Ishikawa (cell line): ENCODE measurements around the gene RAPGEF5.

Experiments
- CEBPB ChIP-seq: IDR thresholded peaks from 2 replicates; pipeline ENCODE4 v1.6.1; 2012
- CREB1 ChIP-seq: IDR thresholded peaks from 2 replicates; pipeline ENCODE4 v1.6.1; 2012; ENCODE audit warnings: low read depth
- EGR1 ChIP-seq: IDR thresholded peaks from 2 replicates; pipeline ENCODE4 v1.6.1; 2012
- EP300 ChIP-seq: IDR thresholded peaks from 2 replicates; pipeline ENCODE4 v1.6.1; 2012; ENCODE audit warnings: borderline replicate concordance
- FOXM1 ChIP-seq: IDR thresholded peaks from 2 replicates; pipeline ENCODE4 v1.6.1; 2012; ENCODE audit warnings: low read depth, borderline replicate concordance
- NFIC ChIP-seq: IDR thresholded peaks from 2 replicates; pipeline ENCODE4 v1.6.1; 2012
- RAD21 ChIP-seq: IDR thresholded peaks from 2 replicates; pipeline ENCODE4 v1.6.1; 2012; ENCODE audit warnings: low read depth
- TAF1 ChIP-seq: IDR thresholded peaks from 2 replicates; pipeline ENCODE4 v1.6.1; 2012; ENCODE audit warnings: low read depth, mild to moderate bottlenecking
- TCF12 ChIP-seq: IDR thresholded peaks from 2 replicates; pipeline ENCODE4 v1.6.1; 2012; ENCODE audit warnings: low read depth
- TEAD4 ChIP-seq: IDR thresholded peaks from 2 replicates; pipeline ENCODE4 v1.6.1; 2012
- YY1 ChIP-seq: IDR thresholded peaks from 2 replicates; pipeline ENCODE4 v1.6.1; 2012; ENCODE audit warnings: low read depth
- ZBTB7A ChIP-seq: IDR thresholded peaks from 2 replicates; pipeline ENCODE4 v1.6.1; 2012; ENCODE audit warnings: low read depth
- TF ChIP-seq, protein P1 (sequence below): IDR thresholded peaks from 2 replicates; pipeline ENCODE4 v1.6.1; 2012; ENCODE audit warnings: low read depth, mild to moderate bottlenecking
- TF ChIP-seq, protein P2 (sequence below): IDR thresholded peaks from 2 replicates; pipeline ENCODE4 v1.6.1; 2012
- TF ChIP-seq, protein P3 (sequence below): IDR thresholded peaks from 2 replicates; pipeline ENCODE4 v1.6.1; 2012

RAPGEF5 gene

DNA sequence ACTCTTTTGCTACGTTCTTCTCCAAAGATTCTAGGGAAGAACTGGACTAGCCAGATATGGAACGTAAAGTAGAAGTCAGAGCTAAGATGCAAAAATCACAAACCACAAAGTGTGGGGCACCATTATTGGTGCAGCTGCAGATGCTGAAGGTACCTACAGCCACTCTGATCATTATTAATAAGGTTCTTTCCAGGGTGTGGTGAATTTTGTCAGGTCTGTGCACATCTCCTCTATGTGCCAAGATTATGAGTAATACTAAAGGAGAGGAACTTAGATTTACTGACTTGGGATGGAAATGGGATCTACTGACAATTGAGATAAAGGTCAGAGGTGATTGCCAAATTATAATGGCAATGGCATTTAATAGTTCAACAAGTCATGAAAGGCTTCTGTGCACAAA, 148.2 kb downstream of the RAPGEF5 start:
- TF ChIP-seq ZBTB7A (no peak), TEAD4 (no peak), FOXM1 (no peak), RAD21 (no peak), EP300 (no peak), TCF12 (no peak), TAF1 (no peak), CREB1 (no peak), NFIC (no peak), CEBPB (no peak), EGR1 (no peak), YY1 (no peak)
- TF ChIP-seq, protein P1, sequence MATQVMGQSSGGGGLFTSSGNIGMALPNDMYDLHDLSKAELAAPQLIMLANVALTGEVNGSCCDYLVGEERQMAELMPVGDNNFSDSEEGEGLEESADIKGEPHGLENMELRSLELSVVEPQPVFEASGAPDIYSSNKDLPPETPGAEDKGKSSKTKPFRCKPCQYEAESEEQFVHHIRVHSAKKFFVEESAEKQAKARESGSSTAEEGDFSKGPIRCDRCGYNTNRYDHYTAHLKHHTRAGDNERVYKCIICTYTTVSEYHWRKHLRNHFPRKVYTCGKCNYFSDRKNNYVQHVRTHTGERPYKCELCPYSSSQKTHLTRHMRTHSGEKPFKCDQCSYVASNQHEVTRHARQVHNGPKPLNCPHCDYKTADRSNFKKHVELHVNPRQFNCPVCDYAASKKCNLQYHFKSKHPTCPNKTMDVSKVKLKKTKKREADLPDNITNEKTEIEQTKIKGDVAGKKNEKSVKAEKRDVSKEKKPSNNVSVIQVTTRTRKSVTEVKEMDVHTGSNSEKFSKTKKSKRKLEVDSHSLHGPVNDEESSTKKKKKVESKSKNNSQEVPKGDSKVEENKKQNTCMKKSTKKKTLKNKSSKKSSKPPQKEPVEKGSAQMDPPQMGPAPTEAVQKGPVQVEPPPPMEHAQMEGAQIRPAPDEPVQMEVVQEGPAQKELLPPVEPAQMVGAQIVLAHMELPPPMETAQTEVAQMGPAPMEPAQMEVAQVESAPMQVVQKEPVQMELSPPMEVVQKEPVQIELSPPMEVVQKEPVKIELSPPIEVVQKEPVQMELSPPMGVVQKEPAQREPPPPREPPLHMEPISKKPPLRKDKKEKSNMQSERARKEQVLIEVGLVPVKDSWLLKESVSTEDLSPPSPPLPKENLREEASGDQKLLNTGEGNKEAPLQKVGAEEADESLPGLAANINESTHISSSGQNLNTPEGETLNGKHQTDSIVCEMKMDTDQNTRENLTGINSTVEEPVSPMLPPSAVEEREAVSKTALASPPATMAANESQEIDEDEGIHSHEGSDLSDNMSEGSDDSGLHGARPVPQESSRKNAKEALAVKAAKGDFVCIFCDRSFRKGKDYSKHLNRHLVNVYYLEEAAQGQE: no peak
- TF ChIP-seq, protein P2, sequence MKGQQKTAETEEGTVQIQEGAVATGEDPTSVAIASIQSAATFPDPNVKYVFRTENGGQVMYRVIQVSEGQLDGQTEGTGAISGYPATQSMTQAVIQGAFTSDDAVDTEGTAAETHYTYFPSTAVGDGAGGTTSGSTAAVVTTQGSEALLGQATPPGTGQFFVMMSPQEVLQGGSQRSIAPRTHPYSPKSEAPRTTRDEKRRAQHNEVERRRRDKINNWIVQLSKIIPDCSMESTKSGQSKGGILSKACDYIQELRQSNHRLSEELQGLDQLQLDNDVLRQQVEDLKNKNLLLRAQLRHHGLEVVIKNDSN: no peak
- TF ChIP-seq, protein P3, sequence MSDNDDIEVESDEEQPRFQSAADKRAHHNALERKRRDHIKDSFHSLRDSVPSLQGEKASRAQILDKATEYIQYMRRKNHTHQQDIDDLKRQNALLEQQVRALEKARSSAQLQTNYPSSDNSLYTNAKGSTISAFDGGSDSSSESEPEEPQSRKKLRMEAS: no peak

DNA sequence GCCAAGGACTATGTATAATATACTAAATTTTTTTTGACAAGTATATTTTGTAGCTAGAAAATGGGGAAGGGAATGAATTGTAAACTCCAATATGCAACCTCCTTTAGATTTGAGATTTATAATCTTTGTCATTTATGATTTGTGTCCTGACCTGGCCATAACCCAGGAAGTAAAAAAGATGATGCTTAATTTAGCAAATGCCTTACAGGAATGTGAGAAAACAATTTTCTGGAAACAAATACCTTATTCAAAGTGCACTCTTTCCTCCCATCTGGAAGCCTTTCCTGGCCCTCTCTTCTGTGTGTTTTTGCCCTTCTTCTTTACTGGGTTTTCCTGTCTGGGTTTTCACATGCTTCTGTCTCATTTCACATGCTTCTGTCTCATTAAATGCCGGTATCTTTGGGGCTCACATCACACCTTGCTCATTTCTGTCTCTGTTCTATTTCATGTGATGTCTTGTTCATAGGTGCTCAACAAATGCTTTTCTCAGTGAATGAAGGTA, 149.2 kb downstream of the RAPGEF5 start:
- TF ChIP-seq, protein P3: no peak
- TF ChIP-seq TAF1 (no peak), RAD21 (no peak), YY1 (no peak), ZBTB7A (no peak), EGR1 (no peak), EP300 (no peak), TEAD4 (no peak), CREB1 (no peak), FOXM1 (no peak), TCF12 (no peak), NFIC (no peak), CEBPB (no peak)
- TF ChIP-seq, protein P1: no peak
- TF ChIP-seq, protein P2: no peak

DNA sequence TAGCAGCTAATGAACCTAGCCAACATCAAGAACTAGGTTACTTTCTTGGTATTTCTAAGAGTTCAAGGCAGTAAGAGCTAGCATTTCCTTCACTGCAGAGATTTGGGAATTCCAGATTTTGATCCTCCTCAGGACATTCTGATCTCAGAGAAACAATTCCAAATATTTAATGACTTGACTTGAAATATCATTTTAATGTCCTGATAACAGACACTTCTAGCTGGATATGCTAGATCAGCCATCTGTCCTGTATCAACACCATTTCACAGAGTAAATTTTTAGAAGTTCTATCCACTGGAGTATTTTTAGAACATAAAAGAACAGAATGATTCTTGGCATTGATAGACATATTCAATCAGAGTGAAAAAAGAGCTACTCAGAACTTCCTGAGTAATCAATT, 151.3 kb downstream of the RAPGEF5 start:
- TF ChIP-seq TCF12: no peak
- no peak for TF ChIP-seq CREB1
- no peak for TF ChIP-seq CEBPB
- TF ChIP-seq ZBTB7A: no peak
- no peak for TF ChIP-seq NFIC
- no peak for TF ChIP-seq TEAD4
- no peak for TF ChIP-seq FOXM1
- TF ChIP-seq EGR1: no peak
- TF ChIP-seq, protein P2: no peak
- no peak for TF ChIP-seq RAD21
- no peak for TF ChIP-seq YY1
- TF ChIP-seq, protein P1: no peak
- no peak for TF ChIP-seq EP300
- TF ChIP-seq TAF1: no peak

DNA sequence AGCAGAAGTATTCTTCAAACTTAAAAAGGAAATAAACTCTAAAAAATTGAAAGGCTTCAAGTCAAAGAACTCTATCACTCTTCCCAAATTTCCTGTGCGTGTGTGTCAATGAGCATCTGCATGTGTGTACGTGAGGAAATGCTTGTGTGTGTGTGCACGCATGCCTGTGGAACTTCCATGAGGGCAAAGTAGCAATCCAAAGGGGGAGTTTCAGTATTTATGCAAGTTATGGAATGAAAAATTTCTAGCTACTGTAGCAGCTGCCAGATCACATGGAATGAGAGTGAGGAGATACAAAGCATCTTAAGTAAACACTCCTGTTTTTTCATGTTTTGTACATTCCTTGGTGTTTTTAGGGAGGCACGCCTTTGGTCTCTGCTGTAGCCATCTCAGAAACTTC, 152.6 kb downstream of the RAPGEF5 start:
- TF ChIP-seq TCF12: no peak
- TF ChIP-seq NFIC: no peak
- no peak for TF ChIP-seq TAF1
- TF ChIP-seq YY1: no peak
- TF ChIP-seq ZBTB7A: no peak
- TF ChIP-seq RAD21: no peak
